ENCODE measurements around the gene INSL3.

Gene INSL3

GRCh38 chr19:17770613-17771012, 50.7 kb downstream of the INSL3 start:
- Histone ChIP-seq H3K9me3 (ENCODE audit: control insufficient read depth, insufficient read depth, low read length) (no peaks in the 10 kb centered on the region), H3K36me3 (ENCODE audit: control insufficient read depth, insufficient read depth, low read length) (peaks cover 5% of the 10 kb centered on the region), H3K4me3 (ENCODE audit: low read depth, low read length) (no peak overlapping the region), H3K4me1 (ENCODE audit: control insufficient read depth, insufficient read depth, low read length) (no peaks in the 10 kb centered on the region), H3K9ac (ENCODE audit: low read depth, low read length) (no peak overlapping the region), H3K27me3 (ENCODE audit: control insufficient read depth, insufficient read depth, low read length) (no peaks in the 10 kb centered on the region)

- peaks cover 5% of the 10 kb centered on the region for H3K36me3 ChIP-seq (ENCODE audit: control insufficient read depth, insufficient read depth, low read length)
- no peaks in the 10 kb centered on the region for H3K4me1 ChIP-seq (ENCODE audit: control insufficient read depth, insufficient read depth, low read length)
- H3K4me3 ChIP-seq (ENCODE audit: low read depth, low read length) = no peak overlapping the region
- H3K9me3 ChIP-seq (ENCODE audit: control insufficient read depth, insufficient read depth, low read length) = no peaks in the 10 kb centered on the region
- H3K9ac ChIP-seq (ENCODE audit: low read depth, low read length) = no peak overlapping the region
- no peaks in the 10 kb centered on the region for H3K27me3 ChIP-seq (ENCODE audit: control insufficient read depth, insufficient read depth, low read length)
These were observed 53.8 kb downstream of the INSL3 start for GRCh38 chr19:17767559-17767958.

GRCh38 chr19:17766543-17767131, 54.7 kb downstream of the INSL3 start:
- Histone ChIP-seq H3K4me1 (ENCODE audit: control insufficient read depth, insufficient read depth, low read length) (no peaks in the 10 kb centered on the region), H3K4me3 (ENCODE audit: low read depth, low read length) (peak overlapping the region; percentile 27), H3K36me3 (ENCODE audit: control insufficient read depth, insufficient read depth, low read length) (no peaks in the 10 kb centered on the region), H3K27me3 (ENCODE audit: control insufficient read depth, insufficient read depth, low read length) (no peaks in the 10 kb centered on the region), H3K9ac (ENCODE audit: low read depth, low read length) (no peak overlapping the region), H3K9me3 (ENCODE audit: control insufficient read depth, insufficient read depth, low read length) (no peaks in the 10 kb centered on the region)

Measured in iPS-15b (cell line).